OCI-LY1 (cell line): ENCODE data around the gene ARHGAP8.

Source experiments
- H2AFZ ChIP-seq: fragments of 200-600 bp; sonication (generic), shearing (Covaris generic); 2 replicates; pipeline ENCODE4 v1.6.0; 2014; ENCODE audit warnings: antibody characterized with exemption, mild to moderate bottlenecking, low read length
- H3F3A ChIP-seq: fragments of 200-600 bp; sonication (generic), shearing (Covaris generic); 2 replicates; pipeline ENCODE4 v1.6.0; 2014; ENCODE audit warnings: mild to moderate bottlenecking, antibody characterized with exemption, low read length, moderate library complexity; ENCODE audit not compliant: insufficient read depth
- H3K27ac ChIP-seq: fragments of 200-600 bp; sonication (generic); 2 replicates; pipeline ENCODE4 v1.5.1; 2014; ENCODE audit warnings: low read length, mixed run types, mild to moderate bottlenecking, low read depth; ENCODE audit not compliant: poor library complexity, severe bottlenecking
- H3K27me3 ChIP-seq: fragments of 200-600 bp; sonication (generic); 2 replicates; pipeline ENCODE4 v1.6.0; 2014; ENCODE audit warnings: antibody characterized with exemption, mild to moderate bottlenecking, low read length, moderate library complexity; ENCODE audit not compliant: insufficient read depth
- H3K36me3 ChIP-seq: fragments of 200-600 bp; sonication (generic); 2 replicates; pipeline ENCODE4 v1.6.1; 2014; ENCODE audit warnings: mild to moderate bottlenecking, antibody characterized with exemption, low read length, moderate library complexity, mixed read lengths; ENCODE audit not compliant: insufficient read depth
- H3K4me1 ChIP-seq: fragments of 200-600 bp; sonication (generic); 2 replicates; pipeline ENCODE4 v1.5.1; 2014; ENCODE audit warnings: mild to moderate bottlenecking, low read length, moderate library complexity; ENCODE audit not compliant: insufficient read depth, severe bottlenecking
- H3K4me2 ChIP-seq: fragments of 200-600 bp; sonication (generic), shearing (Covaris generic); 2 replicates; pipeline ENCODE4 v1.6.1; 2014; ENCODE audit warnings: low read length
- H3K4me3 ChIP-seq: fragments of 200-600 bp; sonication (generic); 2 replicates; pipeline ENCODE4 v1.5.1; 2014; ENCODE audit warnings: low read length, low read depth, mild to moderate bottlenecking, mixed read lengths; ENCODE audit not compliant: poor library complexity, severe bottlenecking
- H3K79me2 ChIP-seq: fragments of 200-600 bp; shearing (Covaris generic); 2 replicates; pipeline ENCODE4 v1.6.1; 2016; ENCODE audit warnings: mixed run types, low read length, mixed read lengths; ENCODE audit not compliant: insufficient read depth
- H3K9ac ChIP-seq: fragments of 200-600 bp; sonication (generic), shearing (Covaris generic); 2 replicates; pipeline ENCODE4 v1.6.1; 2014; ENCODE audit warnings: mild to moderate bottlenecking, low read length, mixed read lengths
- H3K9me2 ChIP-seq: fragments of 200-600 bp; sonication (generic), shearing (Covaris generic); 2 replicates; pipeline ENCODE4 v1.6.1; 2014; ENCODE audit warnings: low read depth, mild to moderate bottlenecking, low read length, mixed read lengths
- H3K9me3 ChIP-seq: fragments of 200-600 bp; shearing (Covaris generic); 2 replicates; pipeline ENCODE4 v1.6.1; 2014; ENCODE audit warnings: low read length, mixed read lengths
- H4K20me1 ChIP-seq: fragments of 200-600 bp; sonication (generic), shearing (Covaris generic); 2 replicates; pipeline ENCODE4 v1.6.0; 2016; ENCODE audit warnings: mild to moderate bottlenecking, low read length; ENCODE audit not compliant: insufficient read depth
- EZH2 ChIP-seq: fragments of 200-600 bp; sonication (generic), shearing (Covaris generic); IDR thresholded peaks from 2 replicates; pipeline ENCODE4 v1.8.0; 2017; ENCODE audit warnings: borderline replicate concordance, mixed run types, mild to moderate bottlenecking, antibody characterized with exemption, low read length, moderate library complexity, mixed read lengths
- TF ChIP-seq, protein P1 (sequence below): fragments of 200-600 bp; sonication (generic), shearing (Covaris generic); IDR thresholded peaks from 2 replicates; pipeline ENCODE4 v1.5.1; 2017; ENCODE audit warnings: mild to moderate bottlenecking, antibody characterized with exemption, low read length, moderate library complexity, mixed read lengths

ARHGAP8 gene

DNA sequence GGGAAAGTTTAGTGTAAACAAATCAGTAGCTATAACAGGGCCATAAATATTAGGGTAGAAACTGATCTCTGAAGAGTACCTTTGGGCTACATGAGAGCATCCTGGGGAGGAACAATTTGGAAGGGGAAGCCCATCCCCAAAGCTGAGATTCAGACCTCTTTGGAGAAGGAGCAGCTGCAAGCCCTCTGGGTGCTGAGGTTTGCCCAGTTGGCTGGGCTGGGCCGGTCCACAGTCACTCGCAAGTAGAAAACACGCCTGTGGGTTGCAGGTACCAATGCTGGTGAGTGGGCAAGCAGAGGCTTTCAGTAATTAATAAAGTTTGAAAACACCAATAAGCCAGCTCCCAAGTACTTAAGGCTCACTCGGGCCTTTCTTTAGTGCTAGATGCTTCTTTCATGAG is 124.5 kb downstream of the ARHGAP8 start:
- H3K27ac ChIP-seq, result no peak overlapping the region
- H3F3A ChIP-seq, result no peaks in the 10 kb centered on the region
- no peaks in the 10 kb centered on the region for H3K27me3 ChIP-seq
- no peak overlapping the region for H2AFZ ChIP-seq
- no peaks in the 10 kb centered on the region for H3K79me2 ChIP-seq
- no peak overlapping the region for H3K9ac ChIP-seq
- no peaks in the 10 kb centered on the region for H3K9me2 ChIP-seq
- H3K4me2 ChIP-seq, result no peak overlapping the region
- TF ChIP-seq, protein P1, sequence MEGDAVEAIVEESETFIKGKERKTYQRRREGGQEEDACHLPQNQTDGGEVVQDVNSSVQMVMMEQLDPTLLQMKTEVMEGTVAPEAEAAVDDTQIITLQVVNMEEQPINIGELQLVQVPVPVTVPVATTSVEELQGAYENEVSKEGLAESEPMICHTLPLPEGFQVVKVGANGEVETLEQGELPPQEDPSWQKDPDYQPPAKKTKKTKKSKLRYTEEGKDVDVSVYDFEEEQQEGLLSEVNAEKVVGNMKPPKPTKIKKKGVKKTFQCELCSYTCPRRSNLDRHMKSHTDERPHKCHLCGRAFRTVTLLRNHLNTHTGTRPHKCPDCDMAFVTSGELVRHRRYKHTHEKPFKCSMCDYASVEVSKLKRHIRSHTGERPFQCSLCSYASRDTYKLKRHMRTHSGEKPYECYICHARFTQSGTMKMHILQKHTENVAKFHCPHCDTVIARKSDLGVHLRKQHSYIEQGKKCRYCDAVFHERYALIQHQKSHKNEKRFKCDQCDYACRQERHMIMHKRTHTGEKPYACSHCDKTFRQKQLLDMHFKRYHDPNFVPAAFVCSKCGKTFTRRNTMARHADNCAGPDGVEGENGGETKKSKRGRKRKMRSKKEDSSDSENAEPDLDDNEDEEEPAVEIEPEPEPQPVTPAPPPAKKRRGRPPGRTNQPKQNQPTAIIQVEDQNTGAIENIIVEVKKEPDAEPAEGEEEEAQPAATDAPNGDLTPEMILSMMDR, result no peak
- TF ChIP-seq EZH2, result no peak
- no peaks in the 10 kb centered on the region for H3K36me3 ChIP-seq
- no peaks in the 10 kb centered on the region for H4K20me1 ChIP-seq
- H3K9me3 ChIP-seq, result no peaks in the 10 kb centered on the region
- H3K4me3 ChIP-seq, result no peak overlapping the region
- no peaks in the 10 kb centered on the region for H3K4me1 ChIP-seq

DNA sequence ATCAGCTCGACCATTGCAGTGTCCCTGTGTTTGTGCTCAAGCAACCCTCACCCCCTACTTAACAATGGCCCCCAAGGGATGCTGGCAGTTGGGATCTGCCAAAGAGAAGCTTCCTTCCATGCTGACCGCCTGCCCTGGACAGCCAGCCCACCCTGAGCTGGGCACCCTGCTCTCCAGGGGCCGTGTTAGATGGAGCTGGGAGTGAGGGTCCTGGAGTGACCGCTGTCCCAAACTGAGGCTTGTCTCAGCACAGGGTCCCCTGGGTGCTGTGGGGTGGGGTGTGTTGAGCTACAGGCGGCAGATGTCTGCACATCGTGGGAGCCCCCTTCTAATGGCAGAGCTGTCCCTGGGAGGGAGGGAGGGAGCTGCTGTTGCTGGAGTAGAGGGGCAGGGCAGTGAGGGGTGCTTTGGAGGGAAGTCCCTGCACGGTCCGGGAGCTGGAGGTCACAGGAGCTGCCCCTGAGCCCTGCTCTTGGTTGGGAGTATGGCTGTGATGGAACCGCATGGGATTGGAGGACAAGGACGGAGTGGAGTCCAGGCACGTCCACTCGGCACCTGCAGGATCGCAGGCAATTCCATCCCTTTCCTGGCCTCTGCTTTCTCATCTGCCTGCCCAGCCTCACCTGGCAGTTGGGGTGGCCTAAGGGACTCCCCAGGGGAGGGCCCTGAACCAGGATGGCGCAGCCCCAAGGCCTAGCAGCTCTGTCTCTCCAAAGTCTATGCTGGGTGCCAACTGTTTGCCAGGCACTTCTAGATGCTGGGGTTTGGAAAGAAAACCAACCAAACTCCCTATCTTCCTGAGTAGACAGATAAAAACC is 126.3 kb downstream of the ARHGAP8 start:
- Histone ChIP-seq H3K36me3 (no peaks in the 10 kb centered on the region), H3K4me1 (no peaks in the 10 kb centered on the region), H3K9ac (no peak overlapping the region), H3K27ac (no peak overlapping the region), H3F3A (no peaks in the 10 kb centered on the region), H2AFZ (no peak overlapping the region), H3K27me3 (no peaks in the 10 kb centered on the region), H4K20me1 (no peaks in the 10 kb centered on the region), H3K9me3 (no peaks in the 10 kb centered on the region), H3K9me2 (no peaks in the 10 kb centered on the region), H3K4me2 (no peak overlapping the region), H3K4me3 (no peak overlapping the region), H3K79me2 (no peaks in the 10 kb centered on the region)
- TF ChIP-seq, protein P1, result no peak
- TF ChIP-seq EZH2, result no peak

DNA sequence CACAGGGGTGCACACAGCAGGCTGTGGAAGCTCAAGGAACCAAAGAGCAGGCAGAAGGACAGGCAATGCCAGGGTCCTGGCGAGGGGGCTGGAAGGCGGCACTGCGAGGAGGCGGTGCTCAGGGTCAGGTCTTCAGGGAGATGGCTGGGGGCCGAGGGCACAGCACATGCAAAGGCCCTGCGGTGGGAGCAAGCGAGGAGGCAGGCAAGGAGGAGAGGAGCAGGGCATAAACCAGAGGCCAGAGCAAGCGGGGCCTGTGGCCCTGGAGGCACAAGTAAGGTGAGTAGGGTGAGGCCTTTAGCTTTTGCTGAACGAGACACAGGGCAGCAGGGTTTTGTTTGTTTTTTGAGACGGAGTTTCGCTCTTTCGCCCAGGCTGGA is 126.9 kb downstream of the ARHGAP8 start:
- TF ChIP-seq, protein P1, result no peak
- no peak for TF ChIP-seq EZH2
- no peak overlapping the region for H3K4me2 ChIP-seq
- H3K36me3 ChIP-seq, result no peaks in the 10 kb centered on the region
- H3K27me3 ChIP-seq, result no peaks in the 10 kb centered on the region
- no peak overlapping the region for H2AFZ ChIP-seq
- H3K4me1 ChIP-seq, result no peaks in the 10 kb centered on the region
- H3K27ac ChIP-seq, result no peak overlapping the region
- no peak overlapping the region for H3K4me3 ChIP-seq
- H4K20me1 ChIP-seq, result no peaks in the 10 kb centered on the region
- H3K79me2 ChIP-seq, result no peaks in the 10 kb centered on the region
- no peaks in the 10 kb centered on the region for H3F3A ChIP-seq
- H3K9me2 ChIP-seq, result no peaks in the 10 kb centered on the region
- H3K9ac ChIP-seq, result no peak overlapping the region
- no peaks in the 10 kb centered on the region for H3K9me3 ChIP-seq
